Smooth muscle cell (in vitro differentiated cells): Measurements from ENCODE around the gene TBC1D10B. TPM values are rescaled to one million over a fixed set of nuclear protein-coding genes. Genes with fewer than 3 reads are reported as not detected.

Experiments used
- DNase-seq: peaks from one replicate; lab custom pipeline; 2025; ENCODE audit not compliant: unreplicated experiment; lab: John Stamatoyannopoulos, UW
- H2AFZ ChIP-seq: fragments of 200-600 bp; sonication (generic); 2 replicates; pipeline ENCODE4 v1.6.0; 2016; ENCODE audit warnings: antibody characterized with exemption, low read depth, mild to moderate bottlenecking
- H3F3A ChIP-seq: fragments of 200-600 bp; sonication (generic); 2 replicates; pipeline ENCODE4 v1.6.0; 2017; ENCODE audit warnings: antibody characterized with exemption, low read depth
- H3K27ac ChIP-seq: fragments of 200-600 bp; sonication (generic); 2 replicates; pipeline ENCODE4 v1.5.1; 2016; ENCODE audit warnings: low read depth, mild to moderate bottlenecking
- H3K27me3 ChIP-seq: fragments of 200-600 bp; sonication (generic); 2 replicates; pipeline ENCODE4 v1.6.1; 2016; ENCODE audit warnings: low read depth, mild to moderate bottlenecking
- H3K36me3 ChIP-seq: fragments of 200-600 bp; sonication (generic); 2 replicates; pipeline ENCODE4 v1.5.1; 2016; ENCODE audit warnings: low read depth
- H3K4me1 ChIP-seq: fragments of 200-600 bp; sonication (generic); 2 replicates; pipeline ENCODE4 v1.5.1; 2016; ENCODE audit warnings: low read depth
- H3K4me2 ChIP-seq: fragments of 200-600 bp; sonication (generic); 2 replicates; pipeline ENCODE4 v1.6.0; 2016; ENCODE audit warnings: mild to moderate bottlenecking
- H3K4me3 ChIP-seq: fragments of 200-600 bp; sonication (generic); 2 replicates; pipeline ENCODE4 v1.5.1; 2016; ENCODE audit warnings: mild to moderate bottlenecking
- H3K79me2 ChIP-seq: fragments of 200-600 bp; sonication (generic); 2 replicates; pipeline ENCODE4 v1.6.0; 2016; ENCODE audit warnings: low read depth, mild to moderate bottlenecking
- H3K9ac ChIP-seq: fragments of 200-600 bp; sonication (generic); 2 replicates; pipeline ENCODE4 v1.6.0; 2016; ENCODE audit warnings: low read depth
- H3K9me3 ChIP-seq: fragments of 200-600 bp; sonication (generic); replicated peaks from 2 replicates; pipeline ENCODE4 v1.5.1; 2016; ENCODE audit warnings: low read depth
- H4K20me1 ChIP-seq: fragments of 200-600 bp; sonication (generic); 2 replicates; pipeline ENCODE4 v1.6.0; 2016; ENCODE audit warnings: low read depth
- WGBS: methylation state at CpG from one replicate; pipeline ENCODE4 v1.1.7; 2016; ENCODE audit warnings: low lambda C conversion rate; 5-methylcytosine and 5-hydroxymethylcytosine counted together
- polyA plus RNA-seq: library from polyadenylated mRNA; unstranded; fragments of >200 nt; fragmentation: Nextera tagmentation; extraction: Ambion mirVana; gene quantifications from 2 replicates; pipeline ENCODE4 v1.2.1, GENCODE V29; 2016
- total RNA-seq: library from RNA; depleted of rRNA; stranded (reverse); fragments of >200 nt; gene quantifications from 2 replicates; pipeline ENCODE4 v1.2.3, GENCODE V29; 2014
- TF ChIP-seq, protein P1 (sequence below): fragments of 200-600 bp; sonication (generic); IDR thresholded peaks from 2 replicates; pipeline ENCODE4 v1.5.1; 2017; ENCODE audit warnings: borderline replicate concordance, mild to moderate bottlenecking, antibody characterized with exemption; ENCODE audit not compliant: insufficient read depth, poor library complexity, severe bottlenecking

Gene TBC1D10B
- total and polyA plus RNA-seq, 2 experiments from 2014 or later: 17.7 to 37.4 TPM

- WGBS: 26% methylated on average over 27 of the region's 27 CpGs
- peak overlapping the region; percentile 43 for H3K9ac ChIP-seq
Measured at GRCh38 chr16:30379158-30379783, 9.0 kb upstream of the TBC1D10B start.

GRCh38 chr16:30378236-30379157 lies 8.2 kb upstream of the TBC1D10B start:
- TF ChIP-seq, protein P1, sequence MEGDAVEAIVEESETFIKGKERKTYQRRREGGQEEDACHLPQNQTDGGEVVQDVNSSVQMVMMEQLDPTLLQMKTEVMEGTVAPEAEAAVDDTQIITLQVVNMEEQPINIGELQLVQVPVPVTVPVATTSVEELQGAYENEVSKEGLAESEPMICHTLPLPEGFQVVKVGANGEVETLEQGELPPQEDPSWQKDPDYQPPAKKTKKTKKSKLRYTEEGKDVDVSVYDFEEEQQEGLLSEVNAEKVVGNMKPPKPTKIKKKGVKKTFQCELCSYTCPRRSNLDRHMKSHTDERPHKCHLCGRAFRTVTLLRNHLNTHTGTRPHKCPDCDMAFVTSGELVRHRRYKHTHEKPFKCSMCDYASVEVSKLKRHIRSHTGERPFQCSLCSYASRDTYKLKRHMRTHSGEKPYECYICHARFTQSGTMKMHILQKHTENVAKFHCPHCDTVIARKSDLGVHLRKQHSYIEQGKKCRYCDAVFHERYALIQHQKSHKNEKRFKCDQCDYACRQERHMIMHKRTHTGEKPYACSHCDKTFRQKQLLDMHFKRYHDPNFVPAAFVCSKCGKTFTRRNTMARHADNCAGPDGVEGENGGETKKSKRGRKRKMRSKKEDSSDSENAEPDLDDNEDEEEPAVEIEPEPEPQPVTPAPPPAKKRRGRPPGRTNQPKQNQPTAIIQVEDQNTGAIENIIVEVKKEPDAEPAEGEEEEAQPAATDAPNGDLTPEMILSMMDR: peak; percentile 16
- peak; percentile 97 for DNase-seq
- under 1% methylated on average over 47 of the region's 67 CpGs for WGBS

More at GRCh38 chr16:30379158-30379783, 9.0 kb upstream of the TBC1D10B start:
- H3K36me3 ChIP-seq: no peaks in the 10 kb centered on the region
- peak overlapping the region; percentile 67 for H3K4me3 ChIP-seq
- H3K4me1 ChIP-seq: peaks cover 14% of the 10 kb centered on the region
- H3K27ac ChIP-seq: peak overlapping the region; percentile 67
- no peak overlapping the region for H2AFZ ChIP-seq
- no peak for DNase-seq
- H3K9me3 ChIP-seq: no peaks in the 10 kb centered on the region
- no peaks in the 10 kb centered on the region for H3K79me2 ChIP-seq
- H3F3A ChIP-seq: no peaks in the 10 kb centered on the region
- H4K20me1 ChIP-seq: peaks cover 5% of the 10 kb centered on the region
- H3K27me3 ChIP-seq: no peaks in the 10 kb centered on the region
- H3K4me2 ChIP-seq: peak overlapping the region; percentile 95
- TF ChIP-seq, protein P1: no peak

DNA sequence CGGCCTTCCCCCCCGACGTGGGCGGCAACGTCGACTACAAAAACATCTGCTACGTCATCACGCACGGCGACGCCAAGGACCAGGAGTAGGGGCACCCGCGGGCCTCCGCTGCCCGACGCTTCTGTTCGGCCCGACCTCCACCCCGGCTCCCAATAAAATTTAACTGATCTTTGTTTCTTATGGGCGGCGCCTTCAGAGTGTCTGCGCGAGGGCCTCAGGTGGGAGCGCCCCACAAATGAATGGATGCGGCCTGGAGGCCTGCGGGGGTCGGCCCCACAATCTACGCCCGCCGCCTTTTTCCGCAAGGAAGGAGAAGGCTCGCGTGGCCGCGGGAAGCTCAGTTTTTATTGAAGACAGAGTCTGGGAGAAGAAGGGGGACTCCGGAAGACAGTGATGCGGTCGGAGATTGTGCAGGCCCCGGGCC lies 7.5 kb upstream of the TBC1D10B start:
- H3K79me2 ChIP-seq: no peaks in the 10 kb centered on the region
- H3K4me2 ChIP-seq: peak overlapping the region; percentile 95
- H3K27ac ChIP-seq: peak overlapping the region; percentile 99
- H3K36me3 ChIP-seq: no peaks in the 10 kb centered on the region
- H3K27me3 ChIP-seq: no peaks in the 10 kb centered on the region
- peak overlapping the region; percentile 96 for H3K9ac ChIP-seq
- TF ChIP-seq, protein P1: no peak
- peak; percentile 82 for DNase-seq
- peaks cover 5% of the 10 kb centered on the region for H4K20me1 ChIP-seq
- peak overlapping the region; percentile 89 for H2AFZ ChIP-seq
- no peaks in the 10 kb centered on the region for H3K9me3 ChIP-seq
- H3K4me1 ChIP-seq: peaks cover 14% of the 10 kb centered on the region
- under 1% methylated on average over 35 of the region's 39 CpGs for WGBS
- peak overlapping the region; percentile 67 for H3K4me3 ChIP-seq
- no peaks in the 10 kb centered on the region for H3F3A ChIP-seq

More at GRCh38 chr16:30378236-30379157, 8.2 kb upstream of the TBC1D10B start:
- Histone ChIP-seq H3F3A (no peaks in the 10 kb centered on the region), H3K27me3 (no peaks in the 10 kb centered on the region), H3K79me2 (no peaks in the 10 kb centered on the region), H4K20me1 (peaks cover 5% of the 10 kb centered on the region), H2AFZ (no peak overlapping the region), H3K4me2 (peak overlapping the region; percentile 95), H3K36me3 (no peaks in the 10 kb centered on the region), H3K9ac (peak overlapping the region; percentile 96), H3K4me1 (peaks cover 14% of the 10 kb centered on the region), H3K27ac (peak overlapping the region; percentile 99), H3K4me3 (peak overlapping the region; percentile 67), H3K9me3 (no peaks in the 10 kb centered on the region)
